ENCODE data around the gene KMT5B. TPM values are rescaled to one million over a fixed set of nuclear protein-coding genes. Genes with fewer than 3 reads are reported as not detected.

The KMT5B gene
- total RNA-seq, 2 donors from 2014 or later: 30.0 to 32.2 TPM

- no peak for DNase-seq
- ATAC-seq: no peak
- TF ChIP-seq POLR2A (IDR thresholded peaks at IDR 0.05) (no peak), CTCF (IDR thresholded peaks at IDR 0.05) (no peak)
- H3K36me3 ChIP-seq (replicated peaks in 1 of 2; ENCODE audit: insufficient read depth in 1 of 2, low read depth in 2 of 2): no peaks in the 10 kb centered on the region
- 64 to 69% methylated on average over 3 of the region's 3 CpGs for WGBS, 2 donors
- H3K27me3 ChIP-seq: no peaks in the 10 kb centered on the region
- intact Hi-C loops (cut with DNase I): loop anchor here (10.0 kb wide), 1 partner anchor 46 kb away; no protein-coding TSS in a partner anchor
- no peak overlapping the region for H3K4me3 ChIP-seq
- H3K27ac ChIP-seq: no peak overlapping the region
- no peaks in the 10 kb centered on the region for H3K9me3 ChIP-seq
- peaks cover 75% of the 10 kb centered on the region for H3K4me1 ChIP-seq
Observed at GRCh38 chr11:68200639-68201038, 12.5 kb downstream of the KMT5B start.

GRCh38 chr11:68199295-68199987 lies 13.7 kb downstream of the KMT5B start:
- ATAC-seq: no peak
- 75 to 76% methylated on average over 8 of the region's 8 CpGs for WGBS, 2 donors
- no peak for DNase-seq
- intact Hi-C loops (cut with DNase I): no loop called here
- Histone ChIP-seq H3K27me3 (no peaks in the 10 kb centered on the region), H3K36me3 (replicated peaks in 1 of 2; ENCODE audit: insufficient read depth in 1 of 2, low read depth in 2 of 2) (no peaks in the 10 kb centered on the region), H3K27ac (no peak overlapping the region), H3K9me3 (no peaks in the 10 kb centered on the region), H3K4me1 (peaks cover 76% of the 10 kb centered on the region), H3K4me3 (no peak overlapping the region)
- TF ChIP-seq POLR2A (IDR thresholded peaks at IDR 0.05) (no peak), CTCF (IDR thresholded peaks at IDR 0.05) (no peak)

- no peak for TF ChIP-seq CTCF (IDR thresholded peaks at IDR 0.05)
- TF ChIP-seq POLR2A (IDR thresholded peaks at IDR 0.05): no peak
- no peaks in the 10 kb centered on the region for H3K9me3 ChIP-seq
- no peak for ATAC-seq
- DNase-seq: no peak
- no peak overlapping the region for H3K4me3 ChIP-seq
- peaks cover 65% of the 10 kb centered on the region for H3K4me1 ChIP-seq
- intact Hi-C loops (cut with DNase I): no loop called here
- no peaks in the 10 kb centered on the region for H3K27me3 ChIP-seq
- H3K27ac ChIP-seq: no peak overlapping the region
- no peaks in the 10 kb centered on the region for H3K36me3 ChIP-seq (replicated peaks in 1 of 2; ENCODE audit: insufficient read depth in 1 of 2, low read depth in 2 of 2)
Observed at GRCh38 chr11:68196219-68196618, 16.9 kb downstream of the KMT5B start.

GRCh38 chr11:68194675-68195294 lies 18.3 kb downstream of the KMT5B start:
- intact Hi-C loops (cut with DNase I): no loop called here
- ATAC-seq: no peak
- TF ChIP-seq POLR2A (IDR thresholded peaks at IDR 0.05) (no peak), CTCF (IDR thresholded peaks at IDR 0.05) (no peak)
- Histone ChIP-seq H3K4me3 (no peak overlapping the region), H3K9me3 (no peaks in the 10 kb centered on the region), H3K36me3 (replicated peaks in 1 of 2; ENCODE audit: insufficient read depth in 1 of 2, low read depth in 2 of 2) (no peaks in the 10 kb centered on the region), H3K27me3 (no peaks in the 10 kb centered on the region), H3K4me1 (peaks cover 55% of the 10 kb centered on the region), H3K27ac (no peak overlapping the region)
- DNase-seq: no peak
- WGBS, 2 donors: 96 to 98% methylated on average over 3 of the region's 3 CpGs

GRCh38 chr11:68193018-68193417 lies 20.1 kb downstream of the KMT5B start:
- Histone ChIP-seq H3K4me1 (peaks cover 43% of the 10 kb centered on the region), H3K27me3 (no peaks in the 10 kb centered on the region), H3K27ac (no peak overlapping the region), H3K4me3 (no peak overlapping the region), H3K9me3 (no peaks in the 10 kb centered on the region), H3K36me3 (replicated peaks in 1 of 2; ENCODE audit: insufficient read depth in 1 of 2, low read depth in 2 of 2) (no peaks in the 10 kb centered on the region)
- ATAC-seq (no peak), DNase-seq (no peak)
- no peak for TF ChIP-seq CTCF (IDR thresholded peaks at IDR 0.05)
- TF ChIP-seq POLR2A (IDR thresholded peaks at IDR 0.05): no peak
- intact Hi-C loops (cut with DNase I): no loop called here
- WGBS, 2 donors: 71 to 75% methylated on average over 5 of the region's 5 CpGs

Measured in body of pancreas (tissue), 4 donors.